Neural cell (in vitro differentiated cells): Measurements from ENCODE around the gene MXRA5. TPM values are rescaled to one million over a fixed set of nuclear protein-coding genes. Genes with fewer than 3 reads are reported as not detected.

Experiments used
- H2AFZ ChIP-seq: fragments of 200-600, 300-800 bp; sonication (generic), shearing (Covaris generic); 2 replicates; pipeline ENCODE4 v1.6.0; 2014; ENCODE audit warnings: low read depth, mild to moderate bottlenecking, antibody characterized with exemption, low read length, moderate library complexity
- H3F3A ChIP-seq: fragments of 200-600 bp; shearing (Covaris generic); 2 replicates; pipeline ENCODE4 v1.6.1; 2016; ENCODE audit warnings: mild to moderate bottlenecking, moderate library complexity, mixed read lengths, antibody characterized with exemption, low read length; ENCODE audit not compliant: insufficient read depth, poor library complexity, severe bottlenecking
- H3K27ac ChIP-seq: fragments of 200-600, 300-800 bp; sonication (generic), shearing (Covaris generic); 2 replicates; pipeline ENCODE4 v1.5.1; 2014; ENCODE audit warnings: mild to moderate bottlenecking, low read length, moderate library complexity
- H3K27me3 ChIP-seq: fragments of 300-800, 200-600 bp; sonication (generic), shearing (Covaris generic); 2 replicates; pipeline ENCODE4 v1.6.0; 2014; ENCODE audit warnings: mild to moderate bottlenecking, low read depth, low read length, moderate library complexity; ENCODE audit not compliant: insufficient read depth
- H3K36me3 ChIP-seq: fragments of 300-800, 200-600 bp; sonication (generic), shearing (Covaris generic); 2 replicates; pipeline ENCODE4 v1.5.1; 2014; ENCODE audit warnings: mild to moderate bottlenecking, antibody characterized with exemption, low read length, moderate library complexity; ENCODE audit not compliant: insufficient read depth
- H3K4me2 ChIP-seq: fragments of 300-800, 200-600 bp; sonication (generic), shearing (Covaris generic); 2 replicates; pipeline ENCODE4 v1.6.0; 2014; ENCODE audit warnings: mild to moderate bottlenecking, low read length
- H3K4me3 ChIP-seq: fragments of 300-800, 200-600 bp; sonication (generic), shearing (Covaris generic); 2 replicates; pipeline ENCODE4 v1.5.1; 2014; ENCODE audit warnings: mild to moderate bottlenecking, low read length, moderate library complexity
- H3K79me2 ChIP-seq: fragments of 200-600 bp; shearing (Covaris generic); replicated peaks from 2 replicates; pipeline ENCODE4 v1.6.0; 2014; ENCODE audit warnings: mild to moderate bottlenecking, low read length, moderate library complexity; ENCODE audit not compliant: insufficient read depth
- H3K9ac ChIP-seq: fragments of 300-800, 200-600 bp; sonication (generic), shearing (Covaris generic); 2 replicates; pipeline ENCODE4 v1.6.1; 2016; ENCODE audit warnings: mild to moderate bottlenecking, low read length, mixed read lengths
- H3K9me2 ChIP-seq: fragments of 200-600 bp; shearing (Covaris generic); 2 replicates; pipeline ENCODE4 v1.6.1; 2016; ENCODE audit warnings: mild to moderate bottlenecking, low read length, mixed read lengths; ENCODE audit not compliant: insufficient read depth
- H3K9me3 ChIP-seq: fragments of 200-600, 300-800 bp; sonication (generic), shearing (Covaris generic); 2 replicates; pipeline ENCODE4 v1.6.1; 2016; ENCODE audit warnings: mild to moderate bottlenecking, mixed run types, low read length, moderate library complexity, mixed read lengths
- H4K20me1 ChIP-seq: fragments of 200-600 bp; shearing (Covaris generic); 2 replicates; pipeline ENCODE4 v1.6.1; 2016; ENCODE audit warnings: mild to moderate bottlenecking, mixed run types; ENCODE audit not compliant: insufficient read depth
- EP300 ChIP-seq: fragments of 450-650 bp; conservative IDR thresholded peaks from 2 replicates; pipeline ENCODE4 v1.6.1; 2014; ENCODE audit warnings: antibody characterized with exemption, mild to moderate bottlenecking, moderate library complexity; ENCODE audit not compliant: poor library complexity, severe bottlenecking
- EZH2 ChIP-seq: fragments of 200-600, 300-800 bp; shearing (Covaris generic), sonication (generic); IDR thresholded peaks from 2 replicates; pipeline ENCODE4 v1.6.1; 2014; ENCODE audit warnings: antibody characterized with exemption, low read length, borderline replicate concordance, mild to moderate bottlenecking; ENCODE audit not compliant: insufficient read depth, poor library complexity, severe bottlenecking
- MXI1 ChIP-seq: fragments of 450-650 bp; conservative IDR thresholded peaks from 2 replicates; pipeline ENCODE4 v1.6.1; 2014; ENCODE audit warnings: antibody characterized with exemption, mild to moderate bottlenecking; ENCODE audit not compliant: poor library complexity, severe bottlenecking
- POLR2AphosphoS5 ChIP-seq: IDR thresholded peaks from 2 replicates; pipeline ENCODE4 v1.6.1; 2012
- RAD21 ChIP-seq: fragments of 450-650 bp; conservative IDR thresholded peaks from 2 replicates; pipeline ENCODE4 v1.6.1; 2014; ENCODE audit warnings: antibody characterized with exemption, mild to moderate bottlenecking, moderate library complexity
- SMC3 ChIP-seq: fragments of 450-650 bp; conservative IDR thresholded peaks from 2 replicates; pipeline ENCODE4 v1.6.1; 2014; ENCODE audit warnings: antibody characterized with exemption, mild to moderate bottlenecking, moderate library complexity; ENCODE audit not compliant: poor library complexity
- TAF1 ChIP-seq: IDR thresholded peaks from 2 replicates; pipeline ENCODE4 v1.6.1; 2012; ENCODE audit warnings: low read depth
- polyA plus RNA-seq: library from polyadenylated mRNA; depleted of rRNA; stranded (reverse); fragments of >200 nt; gene quantifications from 2 replicates; pipeline ENCODE4 v1.2.3, GENCODE V29; 2014
- TF ChIP-seq, protein P1 (sequence below): fragments of 450-650 bp; IDR thresholded peaks from 2 replicates; pipeline ENCODE4 v1.5.1; 2014; ENCODE audit warnings: antibody characterized with exemption, mild to moderate bottlenecking, moderate library complexity; ENCODE audit not compliant: poor library complexity, severe bottlenecking
- TF ChIP-seq, protein P2 (sequence below): IDR thresholded peaks from 2 replicates; pipeline ENCODE4 v1.6.1; 2012; ENCODE audit warnings: borderline replicate concordance

The MXRA5 gene
- polyA plus RNA-seq, 1 donor from 2014 or later = 0.28 TPM

DNA sequence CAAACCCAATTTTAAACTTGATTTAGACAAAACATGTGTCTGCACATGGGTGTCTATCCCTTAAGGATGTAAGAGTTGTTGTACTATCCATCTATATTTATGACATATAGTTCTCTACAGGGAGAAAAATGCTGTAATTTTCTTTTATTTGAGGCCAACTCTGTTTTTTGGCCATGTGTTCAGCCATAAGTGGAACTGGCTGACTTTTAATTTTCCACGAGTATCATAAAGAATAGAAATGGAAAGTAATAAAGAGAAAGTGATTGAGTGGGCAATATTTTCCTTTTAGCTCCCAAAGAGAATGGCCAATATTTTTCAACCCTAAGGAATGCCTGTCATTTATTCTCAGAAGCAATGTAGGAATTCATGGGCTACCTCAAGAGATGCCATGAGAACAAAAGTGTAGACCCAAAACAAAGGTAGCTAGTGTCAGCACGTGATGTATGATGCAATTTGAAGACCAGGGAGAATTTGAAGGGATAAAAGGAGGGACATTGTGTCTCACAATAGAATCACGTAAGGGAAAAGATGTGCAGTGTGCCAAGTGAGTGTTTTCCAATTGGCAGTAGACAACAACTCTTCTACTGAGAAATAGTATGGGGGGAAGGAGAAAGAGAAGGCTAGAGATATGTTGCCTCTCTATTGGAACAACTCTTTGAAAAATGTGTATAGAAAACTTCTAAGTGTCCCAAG is 27.8 kb upstream of the MXRA5 start:
- H3K9ac ChIP-seq = no peak overlapping the region
- H3K4me3 ChIP-seq = no peak overlapping the region
- no peak overlapping the region for H2AFZ ChIP-seq
- TF ChIP-seq EZH2 (no peak), POLR2AphosphoS5 (no peak), EP300 (no peak), TAF1 (no peak), SMC3 (no peak), RAD21 (no peak), MXI1 (no peak)
- TF ChIP-seq, protein P1, sequence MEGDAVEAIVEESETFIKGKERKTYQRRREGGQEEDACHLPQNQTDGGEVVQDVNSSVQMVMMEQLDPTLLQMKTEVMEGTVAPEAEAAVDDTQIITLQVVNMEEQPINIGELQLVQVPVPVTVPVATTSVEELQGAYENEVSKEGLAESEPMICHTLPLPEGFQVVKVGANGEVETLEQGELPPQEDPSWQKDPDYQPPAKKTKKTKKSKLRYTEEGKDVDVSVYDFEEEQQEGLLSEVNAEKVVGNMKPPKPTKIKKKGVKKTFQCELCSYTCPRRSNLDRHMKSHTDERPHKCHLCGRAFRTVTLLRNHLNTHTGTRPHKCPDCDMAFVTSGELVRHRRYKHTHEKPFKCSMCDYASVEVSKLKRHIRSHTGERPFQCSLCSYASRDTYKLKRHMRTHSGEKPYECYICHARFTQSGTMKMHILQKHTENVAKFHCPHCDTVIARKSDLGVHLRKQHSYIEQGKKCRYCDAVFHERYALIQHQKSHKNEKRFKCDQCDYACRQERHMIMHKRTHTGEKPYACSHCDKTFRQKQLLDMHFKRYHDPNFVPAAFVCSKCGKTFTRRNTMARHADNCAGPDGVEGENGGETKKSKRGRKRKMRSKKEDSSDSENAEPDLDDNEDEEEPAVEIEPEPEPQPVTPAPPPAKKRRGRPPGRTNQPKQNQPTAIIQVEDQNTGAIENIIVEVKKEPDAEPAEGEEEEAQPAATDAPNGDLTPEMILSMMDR = no peak
- TF ChIP-seq, protein P2, sequence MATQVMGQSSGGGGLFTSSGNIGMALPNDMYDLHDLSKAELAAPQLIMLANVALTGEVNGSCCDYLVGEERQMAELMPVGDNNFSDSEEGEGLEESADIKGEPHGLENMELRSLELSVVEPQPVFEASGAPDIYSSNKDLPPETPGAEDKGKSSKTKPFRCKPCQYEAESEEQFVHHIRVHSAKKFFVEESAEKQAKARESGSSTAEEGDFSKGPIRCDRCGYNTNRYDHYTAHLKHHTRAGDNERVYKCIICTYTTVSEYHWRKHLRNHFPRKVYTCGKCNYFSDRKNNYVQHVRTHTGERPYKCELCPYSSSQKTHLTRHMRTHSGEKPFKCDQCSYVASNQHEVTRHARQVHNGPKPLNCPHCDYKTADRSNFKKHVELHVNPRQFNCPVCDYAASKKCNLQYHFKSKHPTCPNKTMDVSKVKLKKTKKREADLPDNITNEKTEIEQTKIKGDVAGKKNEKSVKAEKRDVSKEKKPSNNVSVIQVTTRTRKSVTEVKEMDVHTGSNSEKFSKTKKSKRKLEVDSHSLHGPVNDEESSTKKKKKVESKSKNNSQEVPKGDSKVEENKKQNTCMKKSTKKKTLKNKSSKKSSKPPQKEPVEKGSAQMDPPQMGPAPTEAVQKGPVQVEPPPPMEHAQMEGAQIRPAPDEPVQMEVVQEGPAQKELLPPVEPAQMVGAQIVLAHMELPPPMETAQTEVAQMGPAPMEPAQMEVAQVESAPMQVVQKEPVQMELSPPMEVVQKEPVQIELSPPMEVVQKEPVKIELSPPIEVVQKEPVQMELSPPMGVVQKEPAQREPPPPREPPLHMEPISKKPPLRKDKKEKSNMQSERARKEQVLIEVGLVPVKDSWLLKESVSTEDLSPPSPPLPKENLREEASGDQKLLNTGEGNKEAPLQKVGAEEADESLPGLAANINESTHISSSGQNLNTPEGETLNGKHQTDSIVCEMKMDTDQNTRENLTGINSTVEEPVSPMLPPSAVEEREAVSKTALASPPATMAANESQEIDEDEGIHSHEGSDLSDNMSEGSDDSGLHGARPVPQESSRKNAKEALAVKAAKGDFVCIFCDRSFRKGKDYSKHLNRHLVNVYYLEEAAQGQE = no peak
- no peaks in the 10 kb centered on the region for H3F3A ChIP-seq
- no peaks in the 10 kb centered on the region for H3K27me3 ChIP-seq
- no peaks in the 10 kb centered on the region for H3K79me2 ChIP-seq
- H4K20me1 ChIP-seq = no peaks in the 10 kb centered on the region
- no peak overlapping the region for H3K4me2 ChIP-seq
- no peaks in the 10 kb centered on the region for H3K9me2 ChIP-seq
- H3K36me3 ChIP-seq = no peaks in the 10 kb centered on the region
- no peak overlapping the region for H3K27ac ChIP-seq
- H3K9me3 ChIP-seq = no peaks in the 10 kb centered on the region

DNA sequence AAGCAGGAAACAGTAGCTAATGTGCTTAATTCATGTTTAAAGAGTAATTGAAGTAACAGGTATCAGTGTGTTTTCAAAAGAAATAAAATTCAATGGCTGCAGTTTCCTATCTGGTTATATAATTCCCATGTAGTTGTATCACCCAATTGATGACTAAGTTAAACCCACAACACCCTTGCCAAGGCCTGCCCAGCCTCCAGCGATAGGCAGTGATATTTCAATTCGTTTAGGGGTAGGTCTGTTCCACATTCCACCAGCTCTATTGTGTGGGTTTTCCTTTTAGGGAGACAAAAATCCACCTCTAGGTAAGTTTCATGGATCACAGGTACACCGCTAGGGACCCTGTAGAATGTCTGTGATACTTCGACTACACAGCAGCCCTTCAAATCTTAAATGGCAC is 24.7 kb upstream of the MXRA5 start:
- no peaks in the 10 kb centered on the region for H3K79me2 ChIP-seq
- H4K20me1 ChIP-seq = no peaks in the 10 kb centered on the region
- H2AFZ ChIP-seq = no peak overlapping the region
- TF ChIP-seq MXI1 = no peak
- TF ChIP-seq, protein P2 = no peak
- TF ChIP-seq TAF1 = no peak
- no peak for TF ChIP-seq POLR2AphosphoS5
- TF ChIP-seq EZH2 = no peak
- no peak for TF ChIP-seq SMC3
- no peak for TF ChIP-seq RAD21
- TF ChIP-seq EP300 = no peak
- TF ChIP-seq, protein P1 = no peak
- no peaks in the 10 kb centered on the region for H3K27me3 ChIP-seq
- H3K4me3 ChIP-seq = no peak overlapping the region
- H3F3A ChIP-seq = no peaks in the 10 kb centered on the region
- H3K9me3 ChIP-seq = no peaks in the 10 kb centered on the region
- no peaks in the 10 kb centered on the region for H3K9me2 ChIP-seq
- H3K4me2 ChIP-seq = no peak overlapping the region
- H3K27ac ChIP-seq = no peak overlapping the region
- H3K9ac ChIP-seq = no peak overlapping the region
- H3K36me3 ChIP-seq = no peaks in the 10 kb centered on the region
